H9 (cell line): ENCODE data around the gene NFE2. TPM values are rescaled to one million over a fixed set of nuclear protein-coding genes. Genes with fewer than 3 reads are reported as not detected.
A peak's percentile ranks its signal among the peaks of the same experiment; 100 is the strongest.
"Not testable (repeated sequence)": the region's sequence is repeated elsewhere in the genome, so short reads cannot be mapped to it uniquely, and the experiment has no call there.

Experiments used
- DNase-seq: peaks from one replicate; pipeline ENCODE4 v3.0.0-alpha.2; 2017
- H2AFZ ChIP-seq: one replicate; pipeline ENCODE4 v1.6.1; 2013; ENCODE audit warnings: mild to moderate bottlenecking, low read length, control low read depth, moderate library complexity
- H2AK5ac ChIP-seq: 2 replicates; pipeline ENCODE4 v1.6.1; 2013; ENCODE audit warnings: low read length, control low read depth, mixed read lengths; ENCODE audit not compliant: insufficient read length
- H2BK120ac ChIP-seq: one replicate; pipeline ENCODE4 v1.6.1; 2013; ENCODE audit warnings: low read depth, mild to moderate bottlenecking, low read length, control low read depth, inconsistent platforms; ENCODE audit not compliant: poor library complexity, severe bottlenecking
- H2BK12ac ChIP-seq: 2 replicates; pipeline ENCODE4 v1.6.1; 2013; ENCODE audit warnings: low read length, control low read depth, mixed read lengths, low read depth; ENCODE audit not compliant: insufficient read length
- H2BK15ac ChIP-seq: 2 replicates; pipeline ENCODE4 v1.6.1; 2013; ENCODE audit warnings: low read depth, low read length, control low read depth
- H2BK20ac ChIP-seq: one replicate; pipeline ENCODE4 v1.6.1; 2013; ENCODE audit warnings: low read depth, mild to moderate bottlenecking, low read length, control low read depth, inconsistent platforms; ENCODE audit not compliant: poor library complexity, severe bottlenecking
- H2BK5ac ChIP-seq: 2 replicates; pipeline ENCODE4 v1.6.1; 2013; ENCODE audit warnings: low read length, control low read depth, mixed read lengths; ENCODE audit not compliant: insufficient read length
- H3K14ac ChIP-seq: 2 replicates; pipeline ENCODE4 v1.6.1; 2013; ENCODE audit warnings: low read length, control low read depth; ENCODE audit not compliant: insufficient read depth
- H3K18ac ChIP-seq: 2 replicates; pipeline ENCODE4 v1.6.1; 2013; ENCODE audit warnings: low read depth, mild to moderate bottlenecking, mixed read lengths, low read length, control low read depth; ENCODE audit not compliant: insufficient read length
- H3K23ac ChIP-seq: 2 replicates; pipeline ENCODE4 v1.6.1; 2013; ENCODE audit warnings: low read length, control low read depth, mixed read lengths, low read depth; ENCODE audit not compliant: insufficient read length
- H3K23me2 ChIP-seq: 2 replicates; pipeline ENCODE4 v1.6.1; 2013; ENCODE audit warnings: low read depth, mild to moderate bottlenecking, mixed read lengths, low read length, control low read depth; ENCODE audit not compliant: insufficient read length, poor library complexity, severe bottlenecking
- H3K27ac ChIP-seq: 2 replicates; pipeline ENCODE4 v1.5.1; 2013; ENCODE audit warnings: low read length, control low read depth, mixed read lengths, low read depth; ENCODE audit not compliant: insufficient read length
- H3K27me3 ChIP-seq: 2 replicates; pipeline ENCODE4 v1.6.1; 2013; ENCODE audit warnings: low read length, control low read depth, inconsistent platforms; ENCODE audit not compliant: insufficient read depth
- H3K4ac ChIP-seq: 2 replicates; pipeline ENCODE4 v1.6.1; 2013; ENCODE audit warnings: low read depth, mild to moderate bottlenecking, control low read depth, inconsistent platforms, low read length, moderate library complexity
- H3K4me1 ChIP-seq: 2 replicates; pipeline ENCODE4 v1.6.1; 2013; ENCODE audit warnings: low read length, control low read depth, inconsistent platforms; ENCODE audit not compliant: insufficient read depth
- H3K4me2 ChIP-seq: 2 replicates; pipeline ENCODE4 v1.6.1; 2013; ENCODE audit warnings: low read length, control low read depth, mixed read lengths; ENCODE audit not compliant: insufficient read length, insufficient read depth
- H3K56ac ChIP-seq: 2 replicates; pipeline ENCODE4 v1.6.1; 2013; ENCODE audit warnings: low read depth, mild to moderate bottlenecking, mixed read lengths, low read length, control low read depth; ENCODE audit not compliant: insufficient read length
- H3K79me1 ChIP-seq: 2 replicates; pipeline ENCODE4 v1.6.1; 2013; ENCODE audit warnings: low read depth, mild to moderate bottlenecking, moderate library complexity, low read length, control low read depth, inconsistent platforms; ENCODE audit not compliant: insufficient read depth, poor library complexity, severe bottlenecking
- H3K79me2 ChIP-seq: 2 replicates; pipeline ENCODE4 v1.6.1; 2013; ENCODE audit warnings: low read length, control low read depth, inconsistent platforms; ENCODE audit not compliant: insufficient read depth
- H3K9ac ChIP-seq: 2 replicates; pipeline ENCODE4 v1.6.1; 2013; ENCODE audit warnings: low read length, control low read depth, mixed read lengths; ENCODE audit not compliant: insufficient read length; ENCODE audit errors: extremely low read depth
- H3K9me3 ChIP-seq: one replicate; pipeline ENCODE4 v1.6.1; 2013; ENCODE audit warnings: low read depth, low read length, inconsistent platforms; ENCODE audit not compliant: control insufficient read depth
- H3T11ph ChIP-seq: one replicate; pipeline ENCODE4 v1.6.1; 2013; ENCODE audit warnings: mild to moderate bottlenecking, low read length, control low read depth, inconsistent platforms
- H4K20me1 ChIP-seq: one replicate; pipeline ENCODE4 v1.6.1; 2013; ENCODE audit not compliant: control insufficient read depth, insufficient read length, insufficient read depth
- H4K5ac ChIP-seq: 2 replicates; pipeline ENCODE4 v1.6.1; 2013; ENCODE audit warnings: low read depth, mild to moderate bottlenecking, mixed read lengths, low read length, control low read depth; ENCODE audit not compliant: insufficient read length
- H4K8ac ChIP-seq: replicated peaks from 2 replicates; pipeline ENCODE4 v1.6.1; 2013; ENCODE audit warnings: low read length, control low read depth, mixed read lengths, low read depth; ENCODE audit not compliant: insufficient read length
- H4K91ac ChIP-seq: 2 replicates; pipeline ENCODE4 v1.6.1; 2013; ENCODE audit warnings: low read depth, mild to moderate bottlenecking, moderate library complexity, mixed read lengths, low read length, control low read depth; ENCODE audit not compliant: insufficient read length
- H3K27ac Mint-ChIP-seq, 3 experiments: 2 replicates in 2 of 3; 3 replicates in 1 of 3; pipeline ENCODE4 v1.8.0; 2020 to 2021; ENCODE audit warnings: mixed read lengths in 3 of 3, mild to moderate bottlenecking in 1 of 3, moderate library complexity in 1 of 3
- H3K27me3 Mint-ChIP-seq: 2 replicates; pipeline ENCODE4 v1.8.0; 2021; ENCODE audit warnings: low read depth, mild to moderate bottlenecking, moderate library complexity, mixed read lengths
- H3K36me3 Mint-ChIP-seq, 3 experiments: 2 replicates in 2 of 3; 3 replicates in 1 of 3; pipeline ENCODE4 v1.8.0; 2020 to 2021; ENCODE audit warnings: low read depth in 3 of 3, mixed read lengths in 3 of 3; ENCODE audit not compliant: insufficient read depth in 1 of 3
- H3K4me1 Mint-ChIP-seq, 2 experiments: 2 replicates each; pipeline ENCODE4 v1.8.0; 2020; ENCODE audit warnings: mixed read lengths in 2 of 2
- H3K4me3 Mint-ChIP-seq, 2 experiments: 2 replicates in 1 of 2; 3 replicates in 1 of 2; pipeline ENCODE4 v1.8.0; 2020 to 2021; ENCODE audit warnings: mild to moderate bottlenecking in 2 of 2, mixed read lengths in 2 of 2, moderate library complexity in 1 of 2
- H3K9me3 Mint-ChIP-seq, 2 experiments: 2 replicates in 1 of 2; 3 replicates in 1 of 2; pipeline ENCODE4 v1.8.0; 2020; ENCODE audit warnings: mild to moderate bottlenecking in 2 of 2, mixed read lengths in 2 of 2, moderate library complexity in 1 of 2
- WGBS: extraction: QIAGEN DNeasy Blood & Tissue Kit; methylation state at CpG from one replicate; pipeline ENCODE4 v1.1.7; 2013; ENCODE audit warnings: missing lambda C conversion rate, low lambda C conversion rate, mixed read lengths; ENCODE audit not compliant: insufficient read length; ENCODE audit errors: extremely low coverage; 5-methylcytosine and 5-hydroxymethylcytosine counted together
- total RNA-seq: library from RNA; stranded (reverse); gene quantifications from 2 replicates; pipeline ENCODE4 v1.2.1, GENCODE V29; 2021

NFE2 gene
- total RNA-seq, 1 experiment from 2014 or later = 1.2 TPM

DNA sequence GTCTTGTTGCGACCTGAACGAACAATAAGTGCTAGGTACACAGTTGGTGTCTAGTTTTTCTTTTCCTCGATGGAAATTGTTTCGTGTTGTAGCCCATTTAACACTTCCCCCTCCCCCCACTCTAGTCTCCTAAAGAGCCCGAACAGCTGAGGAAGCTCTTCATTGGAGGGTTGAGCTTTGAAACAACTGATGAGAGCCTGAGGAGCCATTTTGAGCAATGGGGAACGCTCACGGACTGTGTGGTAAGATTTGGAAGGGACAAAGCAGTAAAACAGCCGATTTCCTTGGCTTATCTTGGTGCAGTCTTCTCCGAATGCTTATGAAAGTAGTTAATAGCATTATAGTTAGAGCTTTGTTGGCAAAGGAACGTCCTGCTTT is 19.6 kb downstream of the NFE2 start:
- peaks cover 44 to 61% of the 10 kb centered on the region in 2 experiments for H3K4me1 Mint-ChIP-seq
- H4K91ac ChIP-seq = peak overlapping the region; percentile 5

More for the DNA sequence above, 19.6 kb downstream of the NFE2 start:
- H3K27ac ChIP-seq = peak overlapping the region; percentile 92
- H3K4me2 ChIP-seq = peak overlapping the region; percentile 32
- not testable (repeated sequence) for H4K20me1 ChIP-seq, H3K27me3 ChIP-seq, H2AFZ ChIP-seq, H3K4me1 ChIP-seq, H3K4me3 Mint-ChIP-seq, DNase-seq, H3K27ac Mint-ChIP-seq, H3K23me2 ChIP-seq, H2BK12ac ChIP-seq, H2BK15ac ChIP-seq, H2BK20ac ChIP-seq, H3K9me3 Mint-ChIP-seq, H2BK120ac ChIP-seq, H3K9me3 ChIP-seq, H3K79me1 ChIP-seq, H3K27me3 Mint-ChIP-seq
- peak overlapping the region; percentile 95 for H3K14ac ChIP-seq
- WGBS = no CpG with 5 or more reads among the region's 10 CpGs
- peak overlapping the region; percentile 64; the same call in 1 of the 2 replicates for H3K4ac ChIP-seq
- peak overlapping the region; percentile 98 for H3K18ac ChIP-seq
- H3K23ac ChIP-seq = peak overlapping the region; percentile 10
- H2BK5ac ChIP-seq = peak overlapping the region; percentile 85
- peak overlapping the region; percentile 87 for H4K5ac ChIP-seq
- peak overlapping the region; percentile 99 for H4K8ac ChIP-seq
- peaks cover 0 to 27% (median 5%) of the 10 kb centered on the region in 3 experiments for H3K36me3 Mint-ChIP-seq
- peak overlapping the region; percentile 96 for H3K56ac ChIP-seq
- H3T11ph ChIP-seq = peak overlapping the region; percentile 77
- H3K79me2 ChIP-seq = peaks cover 19% of the 10 kb centered on the region; the same call in 1 of the 2 replicates
- H3K9ac ChIP-seq = peak overlapping the region; percentile 99
- H2AK5ac ChIP-seq = peak overlapping the region; percentile 2
